ENCODE results near the gene FOXK2.
"Not testable (repeated sequence)": the region's sequence is repeated elsewhere in the genome, so short reads cannot be mapped to it uniquely, and the experiment has no call there.

The FOXK2 gene

GRCh38 chr17:82534401-82534812, 14.9 kb downstream of the FOXK2 start:
- no peak for DNase-seq (ENCODE audit: low read depth)

- no peak for DNase-seq (ENCODE audit: low read depth)
Observed at GRCh38 chr17:82536512-82537201, 17.1 kb downstream of the FOXK2 start.

GRCh38 chr17:82537228-82537627, 17.7 kb downstream of the FOXK2 start:
- not testable (repeated sequence) for DNase-seq (ENCODE audit: low read depth)

- not testable (repeated sequence) for DNase-seq (ENCODE audit: low read depth)
Observed at GRCh38 chr17:82539076-82539475, 19.5 kb downstream of the FOXK2 start.

- no peak for DNase-seq (ENCODE audit: low read depth)
Observed at GRCh38 chr17:82542439-82542838, 22.9 kb downstream of the FOXK2 start.

- DNase-seq (ENCODE audit: low read depth), result no peak
Observed at GRCh38 chr17:82544431-82545070, 25.0 kb downstream of the FOXK2 start.

GRCh38 chr17:82545071-82545462, 25.5 kb downstream of the FOXK2 start:
- no peak for DNase-seq (ENCODE audit: low read depth)

- no peak for DNase-seq (ENCODE audit: low read depth)
Observed at GRCh38 chr17:82547981-82548380, 28.4 kb downstream of the FOXK2 start.

- DNase-seq (ENCODE audit: low read depth), result no peak
Observed at GRCh38 chr17:82548681-82549303, 29.3 kb downstream of the FOXK2 start.

GRCh38 chr17:82551779-82552457, 32.4 kb downstream of the FOXK2 start:
- peak; percentile 47 for DNase-seq (ENCODE audit: low read depth)

GRCh38 chr17:82552580-82552979, 33.0 kb downstream of the FOXK2 start:
- no peak for DNase-seq (ENCODE audit: low read depth)

- DNase-seq (ENCODE audit: low read depth), result no peak
Observed at GRCh38 chr17:82553210-82553930, 33.8 kb downstream of the FOXK2 start.

GRCh38 chr17:82557510-82557909, 38.0 kb downstream of the FOXK2 start:
- not testable (repeated sequence) for DNase-seq (ENCODE audit: low read depth)

- no peak for DNase-seq (ENCODE audit: low read depth)
Observed at GRCh38 chr17:82559566-82560251, 40.2 kb downstream of the FOXK2 start.

- DNase-seq (ENCODE audit: low read depth), result no peak
Observed at GRCh38 chr17:82560252-82560642, 40.7 kb downstream of the FOXK2 start.

- no peak for DNase-seq (ENCODE audit: low read depth)
Observed at GRCh38 chr17:82560802-82561428, 41.4 kb downstream of the FOXK2 start.

- DNase-seq (ENCODE audit: low read depth), result no peak
Observed at GRCh38 chr17:82561429-82562035, 42.0 kb downstream of the FOXK2 start.

- not testable (repeated sequence) for DNase-seq (ENCODE audit: low read depth)
Observed at GRCh38 chr17:82562718-82563220, 43.2 kb downstream of the FOXK2 start.

- no peak for DNase-seq (ENCODE audit: low read depth)
Observed at GRCh38 chr17:82563318-82563717, 43.8 kb downstream of the FOXK2 start.

GRCh38 chr17:82563745-82564144, 44.2 kb downstream of the FOXK2 start:
- DNase-seq (ENCODE audit: low read depth), result not testable (repeated sequence)

Measured in stimulated activated CD8-positive, alpha-beta memory T cell treated with anti-CD3 and anti-CD28 coated beads, Interleukin-15, amount 100 ng/mL, for 1 hour (primary cell).